ENCODE measurements around the gene MRPS26. TPM values are rescaled to one million over a fixed set of nuclear protein-coding genes. Genes with fewer than 3 reads are reported as not detected.
A peak's percentile ranks its signal among the peaks of the same experiment; 100 is the strongest.

The MRPS26 gene
- total and polyA plus RNA-seq, 2 experiments from 2014 or later = 89.2 to 174 TPM

DNA sequence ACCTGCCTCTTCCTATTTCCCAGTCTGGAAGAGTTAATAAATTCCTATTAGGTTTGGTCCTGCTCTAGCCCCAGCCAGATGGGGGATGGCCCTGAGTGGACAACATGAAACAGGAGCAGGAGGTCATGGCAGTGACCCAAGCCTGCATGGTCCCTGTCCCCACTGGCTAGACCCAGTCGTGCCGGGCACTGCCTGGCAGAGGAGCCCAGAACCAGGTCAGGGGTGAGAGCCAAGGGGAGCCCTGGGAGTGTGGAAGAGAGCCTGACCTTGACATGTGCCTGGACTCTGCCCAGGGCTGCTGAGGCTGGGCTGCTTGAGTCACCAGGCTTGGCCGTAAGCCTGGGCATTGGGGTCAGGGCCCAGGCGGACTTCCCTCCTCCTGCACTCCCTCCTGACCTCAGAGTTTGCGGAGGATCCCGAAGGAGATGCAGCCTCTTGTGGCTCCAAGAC, 35.1 kb downstream of the MRPS26 start:
- no peak for DNase-seq (ENCODE audit: low spot score)
- peaks cover 7% of the 10 kb centered on the region for H3K4me1 ChIP-seq (ENCODE audit: insufficient read depth)
- WGBS (ENCODE audit: low lambda C conversion rate, missing lambda C conversion rate) = 84% methylated on average over 6 of the region's 6 CpGs
- H3K4me2 ChIP-seq = no peak overlapping the region
- no peaks in the 10 kb centered on the region for H4K20me1 ChIP-seq (ENCODE audit: insufficient read depth, poor library complexity, severe bottlenecking)
- no peak overlapping the region for H2AFZ ChIP-seq
- H3K79me2 ChIP-seq = no peaks in the 10 kb centered on the region
- no peak for TF ChIP-seq EZH2 (IDR thresholded peaks at IDR 0.05; ENCODE audit: borderline replicate concordance)
- TF ChIP-seq EZH2phosphoT487 (IDR thresholded peaks at IDR 0.05; ENCODE audit: low read depth, severe bottlenecking, unreplicated experiment) = no peak
- TF ChIP-seq, protein P1, sequence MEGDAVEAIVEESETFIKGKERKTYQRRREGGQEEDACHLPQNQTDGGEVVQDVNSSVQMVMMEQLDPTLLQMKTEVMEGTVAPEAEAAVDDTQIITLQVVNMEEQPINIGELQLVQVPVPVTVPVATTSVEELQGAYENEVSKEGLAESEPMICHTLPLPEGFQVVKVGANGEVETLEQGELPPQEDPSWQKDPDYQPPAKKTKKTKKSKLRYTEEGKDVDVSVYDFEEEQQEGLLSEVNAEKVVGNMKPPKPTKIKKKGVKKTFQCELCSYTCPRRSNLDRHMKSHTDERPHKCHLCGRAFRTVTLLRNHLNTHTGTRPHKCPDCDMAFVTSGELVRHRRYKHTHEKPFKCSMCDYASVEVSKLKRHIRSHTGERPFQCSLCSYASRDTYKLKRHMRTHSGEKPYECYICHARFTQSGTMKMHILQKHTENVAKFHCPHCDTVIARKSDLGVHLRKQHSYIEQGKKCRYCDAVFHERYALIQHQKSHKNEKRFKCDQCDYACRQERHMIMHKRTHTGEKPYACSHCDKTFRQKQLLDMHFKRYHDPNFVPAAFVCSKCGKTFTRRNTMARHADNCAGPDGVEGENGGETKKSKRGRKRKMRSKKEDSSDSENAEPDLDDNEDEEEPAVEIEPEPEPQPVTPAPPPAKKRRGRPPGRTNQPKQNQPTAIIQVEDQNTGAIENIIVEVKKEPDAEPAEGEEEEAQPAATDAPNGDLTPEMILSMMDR (IDR thresholded peaks at IDR 0.05; ENCODE audit: poor library complexity) = no peak
- no peak overlapping the region for H3K27ac ChIP-seq
- H3K4me3 ChIP-seq = no peak overlapping the region
- H3K36me3 ChIP-seq (replicated peaks; ENCODE audit: insufficient read depth, low read depth) = no peaks in the 10 kb centered on the region
- H3K27me3 ChIP-seq = peaks cover 37% of the 10 kb centered on the region
- no peaks in the 10 kb centered on the region for H3K9me3 ChIP-seq (ENCODE audit: low read depth)
- no peaks in the 10 kb centered on the region for H3K9me2 ChIP-seq (replicated peaks; ENCODE audit: insufficient read depth)

- Histone ChIP-seq H3K4me1 (ENCODE audit: insufficient read depth) (peaks cover 7% of the 10 kb centered on the region), H3K9me2 (replicated peaks; ENCODE audit: insufficient read depth) (no peaks in the 10 kb centered on the region), H3K36me3 (replicated peaks; ENCODE audit: insufficient read depth, low read depth) (no peaks in the 10 kb centered on the region), H3K9me3 (ENCODE audit: low read depth) (no peaks in the 10 kb centered on the region), H4K20me1 (ENCODE audit: insufficient read depth, poor library complexity, severe bottlenecking) (no peaks in the 10 kb centered on the region), H3K4me2 (no peak overlapping the region), H3K79me2 (no peaks in the 10 kb centered on the region), H3K27me3 (peaks cover 37% of the 10 kb centered on the region), H3K4me3 (no peak overlapping the region), H2AFZ (no peak overlapping the region), H3K27ac (no peak overlapping the region)
- no peak for DNase-seq (ENCODE audit: low spot score)
- whole genome bisulfite sequencing (ENCODE audit: low lambda C conversion rate, missing lambda C conversion rate) = 95% methylated on average over 11 of the region's 11 CpGs
- TF ChIP-seq EZH2phosphoT487 (IDR thresholded peaks at IDR 0.05; ENCODE audit: low read depth, severe bottlenecking, unreplicated experiment) (no peak), EZH2 (IDR thresholded peaks at IDR 0.05; ENCODE audit: borderline replicate concordance) (no peak)
- TF ChIP-seq, protein P1 (IDR thresholded peaks at IDR 0.05; ENCODE audit: poor library complexity) = no peak
Observed at GRCh38 chr20:3081641-3082040, 35.8 kb downstream of the MRPS26 start.

- Histone ChIP-seq H3K79me2 (no peaks in the 10 kb centered on the region), H3K36me3 (replicated peaks; ENCODE audit: insufficient read depth, low read depth) (no peaks in the 10 kb centered on the region), H3K9me2 (replicated peaks; ENCODE audit: insufficient read depth) (no peaks in the 10 kb centered on the region), H3K27ac (no peak overlapping the region), H3K4me3 (peak overlapping the region; percentile 36), H4K20me1 (ENCODE audit: insufficient read depth, poor library complexity, severe bottlenecking) (no peaks in the 10 kb centered on the region), H2AFZ (peak overlapping the region; percentile 35), H3K4me2 (peak overlapping the region; percentile 85), H3K4me1 (ENCODE audit: insufficient read depth) (peaks cover 7% of the 10 kb centered on the region), H3K9me3 (ENCODE audit: low read depth) (no peaks in the 10 kb centered on the region), H3K27me3 (peaks cover 37% of the 10 kb centered on the region)
- WGBS (ENCODE audit: low lambda C conversion rate, missing lambda C conversion rate) = 11% methylated on average over 33 of the region's 71 CpGs
- TF ChIP-seq, protein P1 (IDR thresholded peaks at IDR 0.05; ENCODE audit: poor library complexity) = no peak
- TF ChIP-seq EZH2phosphoT487 (IDR thresholded peaks at IDR 0.05; ENCODE audit: low read depth, severe bottlenecking, unreplicated experiment) (peak; percentile 35), EZH2 (IDR thresholded peaks at IDR 0.05; ENCODE audit: borderline replicate concordance) (peak; percentile 32)
- DNase-seq (ENCODE audit: low spot score) = peak; percentile 50
Observed at GRCh38 chr20:3082306-3082951, 36.6 kb downstream of the MRPS26 start.

Data from hepatocyte (in vitro differentiated cells).